RWPE2 (cell line): Measurements from ENCODE around the gene VAV1.

Experiments
- ATAC-seq: fragments of 200-7000 bp; cut with Tn5 transposase; 3 replicates; pipeline ENCODE4 v1.9.1; 2021; ENCODE audit warnings: low read depth
- DNase-seq: peaks from one replicate; pipeline ENCODE4 v3.0.0-alpha.2; 2020; ENCODE audit warnings: low spot score
- H3K27ac ChIP-seq: fragments of 450-650 bp; 2 replicates; pipeline ENCODE4 v1.5.1; 2017; ENCODE audit warnings: mild to moderate bottlenecking; ENCODE audit not compliant: poor library complexity, severe bottlenecking
- H3K27me3 ChIP-seq: fragments of 250-450 bp; sonication (Bioruptor Pico); 2 replicates; pipeline ENCODE4 v1.5.1; 2021; ENCODE audit warnings: mild to moderate bottlenecking, moderate library complexity; ENCODE audit not compliant: insufficient read depth, poor library complexity, severe bottlenecking
- H3K36me3 ChIP-seq: fragments of 250-450 bp; sonication (Bioruptor Pico); 2 replicates; pipeline ENCODE4 v1.5.1; 2020; ENCODE audit warnings: low read depth, mild to moderate bottlenecking, moderate library complexity
- H3K4me1 ChIP-seq: fragments of 250-450 bp; sonication (Bioruptor Pico); 2 replicates; pipeline ENCODE4 v1.5.1; 2021; ENCODE audit warnings: mild to moderate bottlenecking, moderate library complexity; ENCODE audit not compliant: insufficient read depth, poor library complexity, severe bottlenecking
- H3K4me3 ChIP-seq: fragments of 250-450 bp; sonication (Bioruptor Pico); 2 replicates; pipeline ENCODE4 v1.5.1; 2021; ENCODE audit warnings: mild to moderate bottlenecking, moderate library complexity; ENCODE audit not compliant: severe bottlenecking
- H3K9me3 ChIP-seq: fragments of 250-450 bp; sonication (Bioruptor Pico); 2 replicates; pipeline ENCODE4 v1.5.1; 2021; ENCODE audit warnings: mild to moderate bottlenecking, moderate library complexity; ENCODE audit not compliant: severe bottlenecking
- TF ChIP-seq, protein P1 (sequence below): fragments of 450-650 bp; IDR thresholded peaks from one replicate; pipeline ENCODE4 v1.5.1; 2017; ENCODE audit warnings: mild to moderate bottlenecking, moderate library complexity; ENCODE audit not compliant: poor library complexity, severe bottlenecking

The VAV1 gene

DNA sequence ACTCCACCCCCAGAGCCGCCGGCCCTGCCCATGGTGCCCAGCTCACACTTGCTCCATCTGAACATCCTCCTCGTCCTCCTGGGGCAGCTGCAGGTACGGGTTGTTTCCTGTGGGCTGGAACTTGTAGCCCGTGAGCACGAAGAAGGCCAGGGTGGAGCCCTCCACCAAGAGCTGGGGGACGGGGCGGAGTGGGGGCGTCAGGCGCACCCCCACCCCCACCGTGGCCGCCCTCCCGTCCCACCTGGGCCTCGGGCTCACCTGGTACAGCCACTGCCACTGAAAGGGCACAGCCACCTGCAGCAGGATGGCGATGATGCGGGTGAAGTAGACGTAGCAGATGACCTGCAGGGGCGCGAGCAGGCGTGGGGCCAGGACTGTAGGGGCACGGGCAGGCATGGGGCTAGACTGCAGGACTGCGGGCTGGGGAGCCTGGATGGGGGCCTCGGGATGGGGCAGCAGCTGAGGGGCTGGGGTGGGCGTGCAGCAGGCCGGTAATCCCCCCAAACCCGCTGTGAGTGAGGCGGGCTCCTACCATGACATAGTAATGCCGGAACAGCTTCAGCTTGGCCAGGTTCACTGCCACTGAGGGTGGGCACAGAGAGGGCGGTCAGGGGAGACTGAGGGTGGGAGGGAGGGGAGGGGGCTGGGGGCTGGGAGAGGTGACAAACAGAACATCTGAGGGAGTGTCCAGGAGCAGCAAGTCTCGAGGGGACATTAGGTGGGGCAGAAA, 41.4 kb upstream of the VAV1 start:
- no peaks in the 10 kb centered on the region for H3K9me3 ChIP-seq
- H3K27ac ChIP-seq: no peak overlapping the region
- H3K27me3 ChIP-seq: no peaks in the 10 kb centered on the region
- DNase-seq (no peak), ATAC-seq (no peak)
- TF ChIP-seq, protein P1, sequence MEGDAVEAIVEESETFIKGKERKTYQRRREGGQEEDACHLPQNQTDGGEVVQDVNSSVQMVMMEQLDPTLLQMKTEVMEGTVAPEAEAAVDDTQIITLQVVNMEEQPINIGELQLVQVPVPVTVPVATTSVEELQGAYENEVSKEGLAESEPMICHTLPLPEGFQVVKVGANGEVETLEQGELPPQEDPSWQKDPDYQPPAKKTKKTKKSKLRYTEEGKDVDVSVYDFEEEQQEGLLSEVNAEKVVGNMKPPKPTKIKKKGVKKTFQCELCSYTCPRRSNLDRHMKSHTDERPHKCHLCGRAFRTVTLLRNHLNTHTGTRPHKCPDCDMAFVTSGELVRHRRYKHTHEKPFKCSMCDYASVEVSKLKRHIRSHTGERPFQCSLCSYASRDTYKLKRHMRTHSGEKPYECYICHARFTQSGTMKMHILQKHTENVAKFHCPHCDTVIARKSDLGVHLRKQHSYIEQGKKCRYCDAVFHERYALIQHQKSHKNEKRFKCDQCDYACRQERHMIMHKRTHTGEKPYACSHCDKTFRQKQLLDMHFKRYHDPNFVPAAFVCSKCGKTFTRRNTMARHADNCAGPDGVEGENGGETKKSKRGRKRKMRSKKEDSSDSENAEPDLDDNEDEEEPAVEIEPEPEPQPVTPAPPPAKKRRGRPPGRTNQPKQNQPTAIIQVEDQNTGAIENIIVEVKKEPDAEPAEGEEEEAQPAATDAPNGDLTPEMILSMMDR: no peak
- H3K4me1 ChIP-seq: no peaks in the 10 kb centered on the region
- H3K36me3 ChIP-seq: peaks cover 4% of the 10 kb centered on the region; the same call in 1 of the 2 replicates
- no peak overlapping the region for H3K4me3 ChIP-seq

DNA sequence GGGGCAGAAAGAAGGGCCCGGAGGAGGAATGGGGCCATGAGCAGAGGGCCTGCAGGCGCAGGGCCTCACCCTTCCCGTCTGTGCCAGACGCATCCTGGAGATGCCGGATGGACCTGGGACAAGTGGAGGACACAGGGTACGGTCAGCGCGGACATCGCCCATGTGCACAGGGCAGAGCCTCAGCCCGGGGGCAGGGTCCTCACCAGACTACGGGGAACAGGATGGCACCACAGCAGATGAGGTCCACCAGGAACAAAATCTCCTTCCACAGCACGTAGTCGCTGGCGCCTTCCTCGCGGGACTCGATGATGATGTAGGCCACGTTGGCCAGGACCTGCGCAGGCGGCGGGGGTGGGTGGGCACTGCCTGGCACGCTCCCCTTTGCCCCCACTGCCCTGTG, 40.7 kb upstream of the VAV1 start:
- DNase-seq (no peak), ATAC-seq (no peak)
- Histone ChIP-seq H3K4me3 (no peak overlapping the region), H3K36me3 (peaks cover 4% of the 10 kb centered on the region; the same call in 1 of the 2 replicates), H3K9me3 (no peaks in the 10 kb centered on the region), H3K27ac (no peak overlapping the region), H3K27me3 (no peaks in the 10 kb centered on the region), H3K4me1 (no peaks in the 10 kb centered on the region)
- TF ChIP-seq, protein P1: no peak

DNA sequence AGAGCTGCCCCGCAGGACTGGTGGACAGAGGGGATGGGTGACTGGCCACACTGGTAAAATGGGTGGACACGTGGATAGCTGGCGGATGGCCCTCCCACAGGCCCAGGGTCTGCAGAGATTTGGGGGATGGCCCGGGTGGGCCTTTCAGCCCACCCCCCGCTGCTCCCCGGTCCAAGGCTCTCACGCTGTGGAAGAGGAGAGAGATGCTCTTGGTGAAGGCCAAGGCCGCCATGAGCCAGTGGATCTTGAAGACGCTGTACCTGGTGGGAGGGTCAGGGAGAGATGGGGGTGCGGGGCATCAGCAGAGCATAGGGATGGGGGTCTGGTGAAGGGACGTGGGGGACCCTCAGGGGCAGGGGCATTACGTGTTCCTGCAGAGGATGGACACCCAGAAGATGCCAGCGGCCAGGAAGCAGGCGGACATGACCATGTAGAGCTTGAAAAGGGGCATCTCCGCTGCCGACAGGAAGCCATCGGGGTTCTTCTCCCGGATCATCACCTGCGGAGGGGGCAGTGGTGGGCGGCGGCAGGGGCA, 39.6 kb upstream of the VAV1 start:
- Histone ChIP-seq H3K27me3 (no peaks in the 10 kb centered on the region), H3K9me3 (no peaks in the 10 kb centered on the region), H3K4me1 (peaks cover under 1% of the 10 kb centered on the region), H3K4me3 (no peak overlapping the region), H3K27ac (no peak overlapping the region), H3K36me3 (peaks cover 4% of the 10 kb centered on the region; the same call in 1 of the 2 replicates)
- TF ChIP-seq, protein P1: no peak
- DNase-seq: no peak
- ATAC-seq: no peak

DNA sequence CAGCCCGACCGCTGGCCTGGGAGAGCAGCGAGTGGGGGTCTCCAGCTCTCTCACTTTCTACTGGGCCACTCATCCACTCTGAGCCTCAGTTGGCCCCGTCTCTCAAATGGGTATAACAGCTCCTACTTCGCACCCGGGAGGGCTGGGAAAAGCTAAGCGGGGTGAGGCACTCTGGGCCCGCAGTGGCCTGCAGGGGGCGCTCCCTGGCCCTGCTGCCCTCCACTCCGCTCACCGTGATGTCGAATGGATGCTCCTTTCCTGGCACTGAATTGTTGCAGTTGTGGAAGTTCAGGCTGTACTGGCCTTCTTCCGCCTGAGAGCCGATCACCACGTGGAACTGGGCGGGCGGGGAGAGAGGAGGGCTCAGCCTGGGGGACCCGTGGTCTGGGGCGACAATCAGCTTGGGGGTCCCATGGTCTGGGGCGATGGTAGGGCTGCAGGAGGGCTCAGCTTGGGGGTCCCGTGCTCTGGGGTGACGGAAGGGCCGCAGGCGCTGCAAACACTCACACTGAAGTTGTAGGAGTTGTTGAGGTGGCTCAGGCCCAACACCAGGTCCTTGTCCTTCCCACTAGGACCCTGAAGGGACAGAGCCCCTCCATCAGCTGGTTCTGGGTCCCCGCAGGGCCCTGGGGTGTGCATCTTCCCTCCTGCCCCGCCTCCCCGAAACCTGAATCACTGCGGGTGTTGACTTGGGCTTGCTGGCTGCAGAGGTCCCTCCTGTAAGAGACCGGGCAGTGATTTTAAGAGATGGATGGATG, 39.0 kb upstream of the VAV1 start:
- Histone ChIP-seq H3K36me3 (peaks cover 4% of the 10 kb centered on the region; the same call in 1 of the 2 replicates), H3K9me3 (no peaks in the 10 kb centered on the region), H3K27me3 (no peaks in the 10 kb centered on the region), H3K27ac (no peak overlapping the region), H3K4me3 (no peak overlapping the region), H3K4me1 (peaks cover 7% of the 10 kb centered on the region)
- no peak for DNase-seq
- no peak for ATAC-seq
- TF ChIP-seq, protein P1: no peak
